GM18502 (cell line): ENCODE results near the gene RCOR1.
"Not testable (repeated sequence)": the region's sequence is repeated elsewhere in the genome, so short reads cannot be mapped to it uniquely, and the experiment has no call there.

ENCODE experiments used
- ATAC-seq: cut with Tn5 transposase; IDR thresholded peaks from one replicate; pipeline ENCODE4 v1.9.1; 2021; ENCODE audit warnings: mild to moderate bottlenecking; ENCODE audit not compliant: unreplicated experiment, poor library complexity

The RCOR1 gene

GRCh38 chr14:102591944-102592762 is at the start of gene RCOR1:
RCOR1 (plus strand) TSS chr14:102592649; CDS start chr14:102592887, 238 bp downstream.
- ATAC-seq = peak; percentile 72

GRCh38 chr14:102544046-102544746 is 48.3 kb upstream of the RCOR1 start:
- ATAC-seq = no peak

GRCh38 chr14:102544747-102545460 is 47.5 kb upstream of the RCOR1 start:
- no peak for ATAC-seq

GRCh38 chr14:102545461-102546265 is 46.8 kb upstream of the RCOR1 start:
- ATAC-seq = no peak

GRCh38 chr14:102548616-102549240 is 43.7 kb upstream of the RCOR1 start:
- ATAC-seq = no peak

GRCh38 chr14:102550927-102551401 is 41.5 kb upstream of the RCOR1 start:
- not testable (repeated sequence) for ATAC-seq

GRCh38 chr14:102551995-102552705 is 40.3 kb upstream of the RCOR1 start:
- ATAC-seq = no peak

- peak; percentile 49 for ATAC-seq
These were observed 37.3 kb upstream of the RCOR1 start for GRCh38 chr14:102554821-102555819.

GRCh38 chr14:102556098-102556677 is 36.3 kb upstream of the RCOR1 start:
- no peak for ATAC-seq

- ATAC-seq = no peak
These were observed 34.8 kb upstream of the RCOR1 start for GRCh38 chr14:102557434-102558226.

GRCh38 chr14:102558556-102558955 is 33.9 kb upstream of the RCOR1 start:
- no peak for ATAC-seq

GRCh38 chr14:102560458-102561261 is 31.8 kb upstream of the RCOR1 start:
- no peak for ATAC-seq

- ATAC-seq = peak; percentile 73
These were observed 27.0 kb upstream of the RCOR1 start for GRCh38 chr14:102565331-102565887.

- ATAC-seq = no peak
These were observed 26.5 kb upstream of the RCOR1 start for GRCh38 chr14:102565959-102566358.

- no peak for ATAC-seq
These were observed 24.3 kb upstream of the RCOR1 start for GRCh38 chr14:102568115-102568614.
